ENCODE data around the gene FMO5.

Gene FMO5

GRCh38 chr1:147142886-147143285, 82.3 kb downstream of the FMO5 start:
- Histone ChIP-seq H3K36me3 (ENCODE audit: control insufficient read depth, low read length) (no peaks in the 10 kb centered on the region), H3K9me3 (ENCODE audit: control insufficient read depth, insufficient read depth, low read length) (no peaks in the 10 kb centered on the region), H3K4me2 (ENCODE audit: low read length) (no peak overlapping the region), H4K20me1 (ENCODE audit: control insufficient read depth, insufficient read depth, low read depth, low read length) (no peaks in the 10 kb centered on the region), H3K27me3 (ENCODE audit: control insufficient read depth, low read length) (0 out of 2 replicates have a peak, but pooled peaks cover 5% of the 10 kb centered on the region), H3K79me2 (ENCODE audit: control insufficient read depth, low read length) (no peaks in the 10 kb centered on the region), H3K4me3 (ENCODE audit: low read length) (no peak overlapping the region), H3K4me1 (ENCODE audit: control insufficient read depth, low read length) (no peaks in the 10 kb centered on the region), H3K9me2 (replicated peaks; ENCODE audit: control insufficient read depth, low read length) (no peaks in the 10 kb centered on the region; the same call in 1 of the 2 replicates), H3F3A (ENCODE audit: control insufficient read depth, insufficient read depth) (no peaks in the 10 kb centered on the region), H3K27ac (ENCODE audit: low read depth, low read length) (no peak overlapping the region)
- TF ChIP-seq CTCF (IDR thresholded peaks at IDR 0.05; ENCODE audit: low read depth, low read length, poor library complexity, severe bottlenecking): no peak
- no peak for TF ChIP-seq EZH2phosphoT487 (IDR thresholded peaks at IDR 0.05; ENCODE audit: borderline replicate concordance, low read length)
